Measurements from ENCODE around the gene ACP4.

The ACP4 gene

DNA sequence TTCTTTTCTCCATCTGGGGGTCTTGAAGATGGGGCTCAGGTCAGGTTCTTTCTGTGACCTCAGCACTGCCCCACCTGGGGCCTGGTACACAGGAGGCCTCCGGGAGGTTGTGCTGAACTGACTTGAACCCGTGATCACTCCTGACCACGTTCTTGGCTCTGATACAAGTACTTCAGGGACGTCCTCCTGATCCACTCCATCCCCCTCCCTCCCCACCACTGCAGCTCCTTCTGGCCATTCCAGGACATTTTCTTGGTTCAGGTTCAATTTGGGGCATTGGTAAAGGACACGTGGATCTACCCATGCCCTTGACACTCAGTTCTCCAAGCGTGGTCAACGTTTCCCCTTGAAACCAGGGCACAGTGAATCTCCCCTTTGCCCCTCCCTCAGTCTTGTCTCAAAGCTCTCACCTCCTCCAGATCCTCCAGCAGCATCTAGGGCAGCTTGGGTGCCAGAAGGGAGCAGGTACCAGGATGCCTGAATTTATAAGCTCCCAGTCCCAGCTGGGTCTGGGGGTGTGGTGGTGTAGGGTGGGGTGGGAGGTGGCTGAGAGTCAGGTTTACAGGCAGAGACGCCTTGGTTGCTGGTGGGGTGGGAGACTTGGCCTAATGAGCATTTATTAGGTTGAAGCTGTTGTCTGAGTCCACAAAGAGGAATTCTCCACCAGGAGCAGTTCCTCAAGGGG, 43.0 kb downstream of the ACP4 start, which contains the start of gene KLK15:
Gene KLK15, minus strand, starts transcription at position 458 of the 685 bp plus-strand sequence. CDS start 2,082 bp downstream, outside the sequence.
- TF ChIP-seq, protein P1, sequence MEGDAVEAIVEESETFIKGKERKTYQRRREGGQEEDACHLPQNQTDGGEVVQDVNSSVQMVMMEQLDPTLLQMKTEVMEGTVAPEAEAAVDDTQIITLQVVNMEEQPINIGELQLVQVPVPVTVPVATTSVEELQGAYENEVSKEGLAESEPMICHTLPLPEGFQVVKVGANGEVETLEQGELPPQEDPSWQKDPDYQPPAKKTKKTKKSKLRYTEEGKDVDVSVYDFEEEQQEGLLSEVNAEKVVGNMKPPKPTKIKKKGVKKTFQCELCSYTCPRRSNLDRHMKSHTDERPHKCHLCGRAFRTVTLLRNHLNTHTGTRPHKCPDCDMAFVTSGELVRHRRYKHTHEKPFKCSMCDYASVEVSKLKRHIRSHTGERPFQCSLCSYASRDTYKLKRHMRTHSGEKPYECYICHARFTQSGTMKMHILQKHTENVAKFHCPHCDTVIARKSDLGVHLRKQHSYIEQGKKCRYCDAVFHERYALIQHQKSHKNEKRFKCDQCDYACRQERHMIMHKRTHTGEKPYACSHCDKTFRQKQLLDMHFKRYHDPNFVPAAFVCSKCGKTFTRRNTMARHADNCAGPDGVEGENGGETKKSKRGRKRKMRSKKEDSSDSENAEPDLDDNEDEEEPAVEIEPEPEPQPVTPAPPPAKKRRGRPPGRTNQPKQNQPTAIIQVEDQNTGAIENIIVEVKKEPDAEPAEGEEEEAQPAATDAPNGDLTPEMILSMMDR (IDR thresholded peaks at IDR 0.05), result no peak

DNA sequence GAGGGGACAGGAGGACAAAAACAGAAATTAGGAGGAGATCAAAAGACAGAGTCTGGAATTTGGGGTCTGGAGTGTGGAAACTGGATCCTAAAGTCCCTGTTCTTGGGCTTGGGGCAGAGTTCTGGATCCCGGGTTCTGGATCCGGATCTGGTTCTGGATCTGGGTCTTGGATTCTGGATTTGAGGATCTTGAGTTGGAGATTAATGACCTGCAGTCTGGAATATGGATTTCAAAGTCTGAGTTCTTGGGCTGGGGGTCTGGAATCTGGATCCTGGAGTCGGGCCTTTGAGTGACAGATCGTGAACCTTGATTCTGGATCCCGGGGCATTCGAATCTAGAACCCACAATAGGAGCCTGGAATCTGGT, 43.6 kb downstream of the ACP4 start:
- TF ChIP-seq, protein P1 (IDR thresholded peaks at IDR 0.05), result no peak

DNA sequence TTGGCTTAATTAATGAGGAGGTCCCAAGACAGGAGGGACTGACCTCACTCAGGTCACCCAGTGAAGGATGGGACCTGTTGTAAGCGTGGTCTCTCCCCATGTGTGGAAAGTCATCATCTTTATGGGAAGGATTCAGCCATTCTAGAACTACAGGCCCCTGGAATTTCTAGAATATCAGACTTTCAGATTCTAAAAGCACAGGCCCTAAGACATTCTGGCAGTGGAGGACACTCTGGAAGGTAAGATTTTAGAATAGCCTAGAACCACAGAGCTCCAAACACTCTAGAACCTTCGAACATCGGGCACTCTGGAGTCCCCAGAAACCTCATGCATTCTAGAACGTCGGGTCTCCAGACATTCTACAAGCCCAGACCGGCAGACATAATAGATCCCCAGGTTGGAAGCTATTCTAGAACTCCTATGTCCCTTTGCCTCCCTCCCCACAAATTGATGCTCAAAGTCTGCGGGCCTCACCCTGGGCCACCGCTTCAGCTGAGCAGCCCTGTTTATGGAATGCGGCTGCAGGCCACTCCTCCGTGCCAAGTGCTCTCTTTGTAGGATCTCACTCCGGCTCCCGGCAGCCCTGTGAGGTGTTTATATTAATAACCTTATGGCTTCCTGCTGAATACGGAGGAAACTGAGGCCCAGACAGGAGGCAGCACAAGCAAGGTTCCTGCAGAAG, 45.0 kb downstream of the ACP4 start:
- TF ChIP-seq, protein P1 (IDR thresholded peaks at IDR 0.05), result no peak

DNA sequence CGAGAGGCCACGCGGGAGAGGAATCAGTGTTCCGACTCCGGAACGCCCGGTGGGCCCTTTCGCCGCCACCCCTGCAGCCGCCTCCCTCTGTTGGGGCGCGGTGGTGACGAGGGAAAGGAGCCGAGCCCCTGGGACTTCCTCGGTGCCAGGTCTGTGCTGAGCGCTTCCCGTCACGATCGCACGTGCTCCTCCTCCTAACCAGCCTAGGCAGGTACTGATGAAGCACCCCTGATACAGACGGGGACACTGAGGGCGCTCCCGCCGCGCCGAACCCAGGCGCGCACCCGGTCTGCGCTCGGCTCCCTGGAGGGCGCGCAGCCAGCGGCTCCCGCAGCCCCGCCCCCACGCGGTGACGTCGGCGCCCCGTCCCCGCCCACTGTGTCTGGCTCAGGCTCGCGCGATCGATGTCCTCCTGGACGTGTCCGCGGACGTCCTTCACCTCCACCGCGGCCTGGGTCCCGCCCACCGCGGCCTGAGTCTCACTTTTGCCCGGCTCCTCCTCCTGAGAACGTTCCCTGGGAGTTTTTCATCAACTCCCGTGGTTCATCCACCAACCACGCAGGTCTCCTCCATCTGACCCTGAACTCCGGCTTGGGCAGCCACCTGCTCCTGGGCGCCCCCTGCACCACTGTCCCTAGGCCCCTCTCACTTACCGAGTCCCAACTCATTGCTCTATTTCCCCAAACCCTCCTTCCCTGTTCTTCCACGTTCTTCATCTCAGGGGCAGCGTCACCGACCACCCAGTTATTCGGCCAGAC, 45.7 kb downstream of the ACP4 start:
- TF ChIP-seq, protein P1 (IDR thresholded peaks at IDR 0.05), result no peak

DNA sequence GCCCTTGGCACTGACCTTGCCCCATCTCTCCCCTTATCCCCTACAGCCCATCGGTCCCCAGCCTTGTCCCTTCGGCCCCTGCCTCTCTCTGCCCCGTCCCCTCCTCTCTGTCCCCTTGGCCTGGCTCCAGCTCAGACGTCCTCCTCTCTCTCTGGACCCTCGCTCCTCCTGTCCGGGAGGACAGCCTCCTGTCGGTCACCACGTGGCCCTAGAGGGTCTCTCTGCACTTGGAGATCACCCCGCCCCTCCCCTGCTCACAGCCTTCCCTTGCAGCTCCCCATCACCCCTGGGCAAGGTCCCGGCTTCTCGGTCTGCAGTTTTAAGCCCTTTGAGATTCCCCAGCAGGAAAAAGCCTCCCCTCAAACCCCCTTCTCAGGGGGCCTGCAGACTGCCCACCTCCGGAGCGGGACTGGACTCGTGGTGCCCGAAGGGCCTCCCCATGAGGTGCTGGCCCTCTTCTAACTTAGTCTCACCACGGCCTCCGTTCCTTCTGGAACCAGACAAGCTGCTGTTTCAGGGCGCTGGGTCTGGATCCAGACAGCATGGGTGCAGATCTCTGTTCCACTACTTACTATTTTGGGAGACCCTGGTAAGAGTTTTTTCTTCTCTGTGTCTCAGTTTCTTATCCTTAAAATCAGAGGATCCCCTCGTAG, 46.5 kb downstream of the ACP4 start:
- TF ChIP-seq, protein P1 (IDR thresholded peaks at IDR 0.05), result no peak

DNA sequence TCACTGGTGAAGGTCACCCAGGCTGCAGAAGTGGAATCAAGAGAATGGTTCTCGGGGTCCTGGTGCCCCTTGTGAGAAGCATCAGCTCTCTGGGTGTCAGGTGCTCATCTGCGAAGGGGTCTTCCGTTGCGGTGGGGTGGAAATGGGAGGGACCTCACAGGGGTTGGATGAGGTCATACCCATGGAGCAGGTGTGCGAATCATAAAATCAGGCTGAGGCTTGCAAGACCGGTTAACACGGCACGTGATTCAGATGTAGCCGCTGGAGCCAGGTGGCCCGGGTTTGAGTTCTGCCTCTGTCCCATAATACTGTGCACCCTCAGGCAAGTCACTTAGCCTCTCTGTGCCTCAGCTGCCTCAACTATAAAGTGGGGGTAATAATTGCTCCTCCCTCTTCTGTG, 47.1 kb downstream of the ACP4 start:
- TF ChIP-seq, protein P1 (IDR thresholded peaks at IDR 0.05), result no peak

DNA sequence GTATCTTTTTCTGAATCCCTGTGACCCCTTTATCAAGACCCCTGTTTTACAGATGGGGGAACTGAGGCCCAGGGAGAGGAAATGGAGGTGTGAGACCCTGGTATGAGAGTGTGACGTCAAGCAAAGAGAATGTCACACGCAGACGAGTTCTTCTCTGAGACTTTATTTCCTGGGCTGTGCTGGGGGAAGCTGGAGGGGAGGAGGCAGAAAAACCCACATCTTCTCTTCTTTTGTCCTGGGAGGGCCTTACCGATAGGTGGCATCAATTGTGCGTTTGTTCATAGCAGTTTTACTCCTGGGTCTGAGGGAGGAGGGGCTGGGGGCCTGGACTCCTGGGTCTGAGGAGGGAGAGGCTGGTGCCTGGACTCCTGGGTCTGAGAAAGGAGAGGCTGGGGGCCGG, 48.0 kb downstream of the ACP4 start:
- TF ChIP-seq, protein P1 (IDR thresholded peaks at IDR 0.05), result peak; percentile 34; the same call in 1 of the 2 replicates
